ENCODE data around the gene APOE. TPM values are rescaled to one million over a fixed set of nuclear protein-coding genes. Genes with fewer than 3 reads are reported as not detected.
"Not testable (repeated sequence)": the region's sequence is repeated elsewhere in the genome, so short reads cannot be mapped to it uniquely, and the experiment has no call there.

Gene APOE
- total and polyA plus RNA-seq, 2 donors (not counting 3 experiments of a cell fraction or from before 2014, with no cell fraction given), result 3.3 to 6.2 TPM

DNA sequence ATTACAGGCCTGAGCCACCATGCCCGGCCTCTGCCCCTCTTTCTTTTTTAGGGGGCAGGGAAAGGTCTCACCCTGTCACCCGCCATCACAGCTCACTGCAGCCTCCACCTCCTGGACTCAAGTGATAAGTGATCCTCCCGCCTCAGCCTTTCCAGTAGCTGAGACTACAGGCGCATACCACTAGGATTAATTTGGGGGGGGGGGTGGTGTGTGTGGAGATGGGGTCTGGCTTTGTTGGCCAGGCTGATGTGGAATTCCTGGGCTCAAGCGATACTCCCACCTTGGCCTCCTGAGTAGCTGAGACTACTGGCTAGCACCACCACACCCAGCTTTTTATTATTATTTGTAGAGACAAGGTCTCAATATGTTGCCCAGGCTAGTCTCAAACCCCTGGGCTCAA lies 4.2 kb downstream of the APOE start:
- no peak overlapping the region for H2AFZ ChIP-seq (ENCODE audit: low read depth, low read length)
- H3K9ac ChIP-seq (replicated peaks; ENCODE audit: extremely low read depth, insufficient read depth, low read length), result no peak overlapping the region
- no peaks in the 10 kb centered on the region for H4K20me1 ChIP-seq (replicated peaks; ENCODE audit: control insufficient read depth, extremely low read depth, insufficient read depth, low read length)
- H3K27me3 ChIP-seq (ENCODE audit: control insufficient read depth in 2 of 2, insufficient read depth in 2 of 2, low read length in 2 of 2), result peaks cover 9% of the 10 kb centered on the region in 2 experiments
- H3K4me1 ChIP-seq (ENCODE audit: control insufficient read depth, extremely low read depth, insufficient read depth, low read length), result peaks cover 14% of the 10 kb centered on the region
- dilution Hi-C loops (cut with MboI; ENCODE audit: extremely low pct_ligation_motif_present, low sequenced_read_pairs), result no loop called here
- no peak for DNase-seq (ENCODE audit: low read depth, low spot score)
- H3K36me3 ChIP-seq (ENCODE audit: control insufficient read depth in 2 of 2, extremely low read depth in 1 of 2, insufficient read depth in 2 of 2, low read length in 2 of 2), result no peaks in the 10 kb centered on the region
- H3K4me3 ChIP-seq (replicated peaks in 1 of 3; ENCODE audit: insufficient read depth in 1 of 3, low read depth in 1 of 3, low read length in 3 of 3), result no peak overlapping the region
- intact Hi-C loops (cut with micrococcal nuclease), result no loop called here
- no peaks in the 10 kb centered on the region for H3K9me3 ChIP-seq (replicated peaks; ENCODE audit: control insufficient read depth, insufficient read depth, low read length)
- no peaks in the 10 kb centered on the region for H3K79me2 ChIP-seq (ENCODE audit: control insufficient read depth, insufficient read depth, low read length)
- POLR2A ChIA-PET, result no interaction called here
- H3K4me2 ChIP-seq (ENCODE audit: insufficient read depth, low read length), result no peak overlapping the region
- no TSS peak for BruUV-seq (replicated peaks)
- CTCF ChIA-PET, result interaction anchor here (1.6 to 2.6 kb wide), 3 partner anchors 43 to 149 kb away, joined by 5 to 18 read pairs (median 7); partner anchors contain the start of gene CLPTM1
- TF ChIP-seq, protein P1, sequence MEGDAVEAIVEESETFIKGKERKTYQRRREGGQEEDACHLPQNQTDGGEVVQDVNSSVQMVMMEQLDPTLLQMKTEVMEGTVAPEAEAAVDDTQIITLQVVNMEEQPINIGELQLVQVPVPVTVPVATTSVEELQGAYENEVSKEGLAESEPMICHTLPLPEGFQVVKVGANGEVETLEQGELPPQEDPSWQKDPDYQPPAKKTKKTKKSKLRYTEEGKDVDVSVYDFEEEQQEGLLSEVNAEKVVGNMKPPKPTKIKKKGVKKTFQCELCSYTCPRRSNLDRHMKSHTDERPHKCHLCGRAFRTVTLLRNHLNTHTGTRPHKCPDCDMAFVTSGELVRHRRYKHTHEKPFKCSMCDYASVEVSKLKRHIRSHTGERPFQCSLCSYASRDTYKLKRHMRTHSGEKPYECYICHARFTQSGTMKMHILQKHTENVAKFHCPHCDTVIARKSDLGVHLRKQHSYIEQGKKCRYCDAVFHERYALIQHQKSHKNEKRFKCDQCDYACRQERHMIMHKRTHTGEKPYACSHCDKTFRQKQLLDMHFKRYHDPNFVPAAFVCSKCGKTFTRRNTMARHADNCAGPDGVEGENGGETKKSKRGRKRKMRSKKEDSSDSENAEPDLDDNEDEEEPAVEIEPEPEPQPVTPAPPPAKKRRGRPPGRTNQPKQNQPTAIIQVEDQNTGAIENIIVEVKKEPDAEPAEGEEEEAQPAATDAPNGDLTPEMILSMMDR (IDR thresholded peaks at IDR 0.05; ENCODE audit: extremely low read depth in 1 of 2, insufficient read depth in 1 of 2, low read depth in 1 of 2, low read length in 2 of 2), result no peak
- TF ChIP-seq FOS (IDR thresholded peaks at IDR 0.05; ENCODE audit: borderline replicate concordance, insufficient read depth, low read length), result no peak
- no peak for TF ChIP-seq POLR2A (IDR thresholded peaks at IDR 0.05; ENCODE audit: low read depth, low read length)
- no peak for TF ChIP-seq JUN (IDR thresholded peaks at IDR 0.05; ENCODE audit: borderline replicate concordance, insufficient read depth, insufficient read length, low read depth)
- TF ChIP-seq EZH2 (IDR thresholded peaks at IDR 0.05; ENCODE audit: borderline replicate concordance, low read depth, low read length, severe bottlenecking), result no peak
- TF ChIP-seq MYC (IDR thresholded peaks at IDR 0.05; ENCODE audit: low read depth, low read length), result no peak
- no peak for TF ChIP-seq GATA2 (IDR thresholded peaks at IDR 0.05; ENCODE audit: insufficient read depth, insufficient read length, low read depth, low read length)
- no peak for TF ChIP-seq POLR2AphosphoS5 (IDR thresholded peaks at IDR 0.05; ENCODE audit: insufficient read depth, low read depth, low read length)
- TF ChIP-seq, protein P2, sequence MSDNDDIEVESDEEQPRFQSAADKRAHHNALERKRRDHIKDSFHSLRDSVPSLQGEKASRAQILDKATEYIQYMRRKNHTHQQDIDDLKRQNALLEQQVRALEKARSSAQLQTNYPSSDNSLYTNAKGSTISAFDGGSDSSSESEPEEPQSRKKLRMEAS (IDR thresholded peaks at IDR 0.05; ENCODE audit: insufficient read depth, insufficient read length), result no peak
- FAIRE-seq, result no peak
- no peak overlapping the region for H3K27ac ChIP-seq (ENCODE audit: insufficient read depth, low read depth, low read length)
- no peaks in the 10 kb centered on the region for H3K9me1 ChIP-seq (replicated peaks; ENCODE audit: control insufficient read depth, extremely low read depth, insufficient read depth, low read length)

DNA sequence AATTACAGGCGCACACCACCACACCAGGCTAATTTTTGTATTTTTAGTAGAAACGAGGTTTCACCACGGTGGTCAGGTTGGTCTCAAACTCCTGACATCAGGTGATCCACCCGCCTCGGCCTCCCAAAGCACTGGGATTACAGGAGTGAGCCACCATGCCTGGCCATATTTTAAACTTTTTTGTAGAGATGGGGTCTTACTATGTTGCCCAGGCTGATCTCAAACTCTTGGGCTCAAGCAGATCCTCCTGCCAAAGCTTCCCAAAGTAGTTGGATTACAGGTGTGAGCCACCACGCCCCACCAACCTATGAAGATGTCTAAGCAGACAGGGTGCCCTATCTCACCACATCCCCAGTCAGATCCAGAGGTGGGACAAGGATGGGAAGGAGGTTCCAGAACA lies 6.3 kb downstream of the APOE start:
- H3K4me3 ChIP-seq (replicated peaks in 1 of 3; ENCODE audit: insufficient read depth in 1 of 3, low read depth in 1 of 3, low read length in 3 of 3); H3K4me1 ChIP-seq (ENCODE audit: control insufficient read depth, extremely low read depth, insufficient read depth, low read length); BruUV-seq (replicated peaks); dilution Hi-C loops (cut with MboI; ENCODE audit: extremely low pct_ligation_motif_present, low sequenced_read_pairs); H3K27me3 ChIP-seq (ENCODE audit: control insufficient read depth in 2 of 2, insufficient read depth in 2 of 2, low read length in 2 of 2); H3K27ac ChIP-seq (ENCODE audit: insufficient read depth, low read depth, low read length); H3K9me3 ChIP-seq (replicated peaks; ENCODE audit: control insufficient read depth, insufficient read depth, low read length); H3K9ac ChIP-seq (replicated peaks; ENCODE audit: extremely low read depth, insufficient read depth, low read length); H3K4me2 ChIP-seq (ENCODE audit: insufficient read depth, low read length); FAIRE-seq; H4K20me1 ChIP-seq (replicated peaks; ENCODE audit: control insufficient read depth, extremely low read depth, insufficient read depth, low read length); H3K9me1 ChIP-seq (replicated peaks; ENCODE audit: control insufficient read depth, extremely low read depth, insufficient read depth, low read length); H2AFZ ChIP-seq (ENCODE audit: low read depth, low read length); POLR2A ChIA-PET; H3K36me3 ChIP-seq (ENCODE audit: control insufficient read depth in 2 of 2, extremely low read depth in 1 of 2, insufficient read depth in 2 of 2, low read length in 2 of 2); H3K79me2 ChIP-seq (ENCODE audit: control insufficient read depth, insufficient read depth, low read length); DNase-seq (ENCODE audit: low read depth, low spot score); intact Hi-C loops (cut with micrococcal nuclease): not testable (repeated sequence)
- CTCF ChIA-PET, result interaction anchor here (2.0 to 2.6 kb wide), 2 partner anchors 8 to 40 kb away, joined by 7 to 18 read pairs; no protein-coding TSS in a partner anchor

Measured in endothelial cell of umbilical vein (primary cell).